Left ventricle myocardium superior (tissue), 1 donor: Measurements from ENCODE around the gene DNAAF3. TPM values are rescaled to one million over a fixed set of nuclear protein-coding genes. Genes with fewer than 3 reads are reported as not detected.
"Not testable (repeated sequence)": the region's sequence is repeated elsewhere in the genome, so short reads cannot be mapped to it uniquely, and the experiment has no call there.

Source experiments
- ATAC-seq: fragments of 200-7000 bp; cut with Tn5 transposase; one replicate; pipeline ENCODE4 v1.9.1; 2020; ENCODE audit warnings: mild to moderate bottlenecking, moderate library complexity
- DNase-seq: peaks from one replicate; pipeline ENCODE4 v3.0.0-alpha.2; 2020
- intact Hi-C: fragments of 100-400 bp; cut with micrococcal nuclease; formaldehyde crosslinking; loops from one replicate; pipeline ENCODE4 v1.11.0; 2022
- total RNA-seq: library from RNA; stranded (reverse); fragmentation: NEBNext Ultra II Directional; extraction: Animal tissue kit (Norgen Biotek cat#: 25700); gene quantifications from one replicate; pipeline ENCODE4 v1.2.1, GENCODE V29; 2021
- donor health status: DM: no; HTN: yes; CAD: no; lungs with severe emphysema.

Gene DNAAF3
- total RNA-seq, 1 donor from 2014 or later, result 0.87 TPM

- ATAC-seq (peak; percentile 63), DNase-seq (peak; percentile 86)
- intact Hi-C loops, result no loop called here
Observed at GRCh38 chr19:55157064-55157908, 9.1 kb downstream of the DNAAF3 start, which contains the start of gene TNNI3. Gene TNNI3, minus strand, starts transcription at chr19:55157732. Its CDS starts 143 bp downstream, at chr19:55157589.

- intact Hi-C loops, result no loop called here
- ATAC-seq, result peak; percentile 36
Observed at GRCh38 chr19:55156202-55157063, 10.0 kb downstream of the DNAAF3 start.

GRCh38 chr19:55155784-55156183, 10.6 kb downstream of the DNAAF3 start:
- ATAC-seq, DNase-seq, intact Hi-C loops: not testable (repeated sequence)

More at GRCh38 chr19:55156202-55157063, 10.0 kb downstream of the DNAAF3 start:
- DNase-seq, result peak; percentile 81

- no peak for ATAC-seq
- DNase-seq, result no peak
- intact Hi-C loops, result no loop called here
Observed at GRCh38 chr19:55153652-55154264, 12.7 kb downstream of the DNAAF3 start.

- ATAC-seq, result no peak
- no peak for DNase-seq
- intact Hi-C loops, result no loop called here
Observed at GRCh38 chr19:55152017-55152416, 14.4 kb downstream of the DNAAF3 start.

GRCh38 chr19:55149078-55150003, 17.1 kb downstream of the DNAAF3 start, which contains the start of gene TNNT1:
Gene TNNT1, minus strand, starts transcription at chr19:55149206. Its CDS starts 2,049 bp downstream, at chr19:55147157.
- intact Hi-C loops, result no loop called here
- DNase-seq (peak; percentile 60), ATAC-seq (peak; percentile 56)

- ATAC-seq, result peak; percentile 0
- no peak for DNase-seq
- intact Hi-C loops, result no loop called here
Observed at GRCh38 chr19:55147545-55148251, 18.7 kb downstream of the DNAAF3 start.

GRCh38 chr19:55146705-55147273, 19.6 kb downstream of the DNAAF3 start:
- no peak for DNase-seq
- peak; percentile 6 for ATAC-seq
- intact Hi-C loops, result no loop called here

- DNase-seq, result no peak
- intact Hi-C loops, result no loop called here
Observed at GRCh38 chr19:55146078-55146704, 20.2 kb downstream of the DNAAF3 start.

GRCh38 chr19:55145232-55145631, 21.2 kb downstream of the DNAAF3 start:
- intact Hi-C loops, result no loop called here
- ATAC-seq, result no peak
- DNase-seq, result no peak

More at GRCh38 chr19:55146078-55146704, 20.2 kb downstream of the DNAAF3 start:
- no peak for ATAC-seq

GRCh38 chr19:55141696-55142095, 24.7 kb downstream of the DNAAF3 start:
- intact Hi-C loops, result no loop called here
- ATAC-seq (peak; percentile 5), DNase-seq (no peak)

- no peak for ATAC-seq
- no peak for DNase-seq
- intact Hi-C loops, result no loop called here
Observed at GRCh38 chr19:55137915-55138314, 28.5 kb downstream of the DNAAF3 start.

GRCh38 chr19:55136399-55137102, 29.9 kb downstream of the DNAAF3 start:
- intact Hi-C loops, result no loop called here
- ATAC-seq (no peak), DNase-seq (no peak)

- ATAC-seq, result no peak
- no peak for DNase-seq
- intact Hi-C loops, result no loop called here
Observed at GRCh38 chr19:55134736-55135135, 31.7 kb downstream of the DNAAF3 start.

- intact Hi-C loops, result no loop called here
- ATAC-seq (no peak), DNase-seq (no peak)
Observed at GRCh38 chr19:55133639-55134444, 32.6 kb downstream of the DNAAF3 start.
